ENCODE measurements around the gene ANGPTL1.
"Not testable (repeated sequence)": the region's sequence is repeated elsewhere in the genome, so short reads cannot be mapped to it uniquely, and the experiment has no call there.

Gene ANGPTL1

DNA sequence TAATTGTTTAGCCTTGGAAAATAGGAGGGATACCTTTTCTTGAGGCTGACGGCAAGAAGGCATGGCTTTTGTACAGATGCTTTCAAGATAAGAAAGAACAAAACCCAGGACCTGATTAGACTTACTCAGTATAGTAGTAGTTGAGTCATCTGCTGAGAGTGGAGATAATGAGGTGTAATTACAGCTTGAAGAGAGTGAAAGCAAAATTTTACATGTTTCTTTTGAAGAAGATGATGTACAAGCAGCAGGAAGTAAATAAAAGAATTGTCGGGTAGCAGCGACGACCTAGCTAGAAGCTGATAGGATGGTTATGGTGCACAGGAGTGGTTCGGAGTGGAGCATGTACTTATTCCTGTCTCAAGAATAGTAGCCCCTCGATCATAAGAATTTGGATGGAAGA, 6.6 kb downstream of the ANGPTL1 start:
- DNase-seq (ENCODE audit: low read depth), result no peak

DNA sequence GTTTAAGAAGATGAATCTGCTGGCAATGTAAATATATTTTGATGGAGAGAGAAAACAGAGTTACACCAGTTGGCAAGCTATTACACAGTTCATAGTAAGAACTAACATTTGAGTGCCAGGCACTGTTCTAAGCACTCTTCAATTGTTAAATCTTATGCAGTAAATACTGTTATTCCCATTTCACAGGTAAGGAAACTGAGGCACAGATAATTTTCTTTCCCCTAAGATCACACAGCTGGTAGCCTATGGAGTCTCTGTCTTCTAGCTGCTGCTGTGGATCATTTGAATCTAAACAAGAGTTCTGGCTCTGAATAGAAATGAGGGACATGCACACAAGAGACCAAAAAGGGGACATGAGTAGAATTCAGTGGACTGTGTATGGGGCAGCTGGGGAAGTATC, 8.0 kb downstream of the ANGPTL1 start:
- DNase-seq (ENCODE audit: low read depth), result no peak

DNA sequence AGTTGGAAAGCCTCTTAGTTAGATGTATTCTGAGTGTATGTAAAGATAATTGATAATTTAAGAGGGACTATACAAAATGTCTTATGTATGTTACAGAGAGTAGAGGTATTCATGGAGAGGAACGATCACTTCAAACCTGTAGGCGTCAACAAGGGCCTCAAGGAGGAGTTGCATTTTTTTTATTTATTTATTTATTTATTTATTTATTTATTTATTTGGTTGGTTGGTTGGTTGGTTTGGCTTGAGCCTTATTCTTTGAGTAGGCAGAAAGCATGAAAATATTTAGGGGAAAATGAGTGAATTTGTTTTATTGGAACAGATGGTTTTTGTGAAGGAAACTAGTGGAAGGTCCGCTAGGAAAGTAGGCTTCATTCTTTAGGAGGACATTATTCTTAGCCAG, 8.5 kb downstream of the ANGPTL1 start:
- no peak for DNase-seq (ENCODE audit: low read depth)

DNA sequence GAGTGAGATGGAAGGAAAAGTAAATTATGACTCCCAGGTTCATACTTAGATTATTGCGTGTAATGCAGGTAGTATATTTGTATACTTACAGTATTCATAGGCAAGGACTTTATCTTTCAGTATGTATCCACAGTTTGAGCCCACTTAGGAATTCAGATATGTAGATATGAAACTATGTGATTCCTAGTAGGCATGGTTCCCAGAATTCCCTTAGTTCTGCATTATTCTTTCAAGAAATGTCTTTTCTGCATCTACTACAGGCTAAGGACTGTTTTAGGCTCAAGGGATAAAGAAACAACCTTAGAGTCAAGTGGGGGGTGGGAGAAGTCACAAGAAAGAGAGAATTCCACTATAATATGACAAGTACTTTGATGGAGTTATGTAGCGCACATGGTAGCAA, 13.8 kb downstream of the ANGPTL1 start:
- no peak for DNase-seq (ENCODE audit: low read depth)

DNA sequence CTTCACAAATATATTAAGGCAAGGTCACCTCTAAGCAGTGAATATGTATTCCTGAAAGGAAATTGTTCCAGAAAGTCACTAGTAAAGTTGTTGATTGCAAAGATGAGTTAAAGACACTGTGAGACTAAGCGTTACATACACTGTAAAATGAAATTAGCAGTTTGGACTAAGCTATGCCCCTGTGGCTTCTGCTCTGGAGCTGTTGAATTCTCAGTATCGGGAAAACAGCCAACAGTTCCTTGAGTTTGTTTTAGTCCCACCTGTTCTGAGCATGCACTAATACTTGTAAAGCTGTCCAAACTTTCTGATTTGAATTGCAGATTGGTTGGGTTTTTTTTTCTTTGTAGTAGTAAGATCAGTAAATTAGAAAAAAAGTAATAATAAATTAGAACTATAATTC, 21.0 kb downstream of the ANGPTL1 start:
- DNase-seq (ENCODE audit: low read depth), result no peak

DNA sequence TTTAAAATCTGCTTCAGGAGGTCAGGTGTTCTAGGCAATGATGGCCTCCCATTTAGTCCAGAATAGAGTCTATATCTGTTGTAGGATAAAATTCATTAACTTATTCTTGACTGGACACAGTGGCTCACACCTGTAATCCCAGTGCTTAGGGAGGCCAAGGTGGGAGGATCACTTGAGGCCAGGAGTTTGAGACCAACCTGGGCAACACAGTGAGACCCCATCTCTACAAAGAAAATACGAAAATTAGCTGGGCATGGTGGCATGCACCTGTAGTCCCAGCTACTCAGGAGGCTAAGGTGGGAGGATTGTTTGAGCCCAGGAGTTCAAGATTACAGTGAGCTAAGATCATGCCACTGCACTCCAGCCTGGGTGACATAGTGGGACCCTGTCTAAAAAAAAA, 23.0 kb downstream of the ANGPTL1 start:
- DNase-seq (ENCODE audit: low read depth), result not testable (repeated sequence)

DNA sequence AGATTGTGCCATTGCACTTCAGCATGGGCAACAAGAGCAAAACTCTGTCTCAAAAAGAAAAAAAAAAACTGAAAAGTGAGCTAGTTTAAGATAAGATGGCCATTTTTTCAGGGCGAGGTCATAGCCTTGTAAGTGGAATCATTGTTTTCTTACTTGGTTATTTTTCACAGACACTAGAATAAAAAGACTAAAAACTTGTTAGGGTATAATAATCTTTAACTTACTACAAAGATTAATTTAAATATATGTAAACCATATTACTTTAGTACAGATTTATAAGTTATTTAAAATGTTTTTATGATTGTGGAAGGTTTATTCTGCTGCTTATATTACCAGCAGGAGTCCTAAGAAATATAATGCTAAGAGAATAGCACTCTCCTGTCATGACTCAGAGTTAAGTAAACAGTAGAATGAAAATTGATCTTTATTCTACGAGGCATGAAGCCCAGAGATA, 23.5 kb downstream of the ANGPTL1 start:
- DNase-seq (ENCODE audit: low read depth), result peak; percentile 50

DNA sequence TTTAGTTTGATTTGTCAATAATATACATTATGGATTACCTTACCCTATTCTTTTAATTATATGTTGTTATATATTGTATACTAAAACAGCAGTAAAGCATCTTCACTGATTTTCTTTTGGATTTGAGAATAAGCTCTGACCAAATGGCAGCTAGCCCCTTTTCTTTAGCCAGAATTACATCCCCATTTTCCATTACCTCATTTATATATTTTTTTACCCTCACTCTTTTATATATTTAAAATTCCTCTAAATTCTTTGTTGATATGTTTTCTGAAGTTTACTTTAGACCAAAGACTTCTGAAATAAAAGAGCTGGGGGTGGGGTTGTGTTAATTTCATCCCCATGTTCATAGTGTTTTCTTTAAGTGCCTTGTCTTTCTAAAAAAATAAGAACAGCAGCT, 24.6 kb downstream of the ANGPTL1 start:
- DNase-seq (ENCODE audit: low read depth), result no peak

DNA sequence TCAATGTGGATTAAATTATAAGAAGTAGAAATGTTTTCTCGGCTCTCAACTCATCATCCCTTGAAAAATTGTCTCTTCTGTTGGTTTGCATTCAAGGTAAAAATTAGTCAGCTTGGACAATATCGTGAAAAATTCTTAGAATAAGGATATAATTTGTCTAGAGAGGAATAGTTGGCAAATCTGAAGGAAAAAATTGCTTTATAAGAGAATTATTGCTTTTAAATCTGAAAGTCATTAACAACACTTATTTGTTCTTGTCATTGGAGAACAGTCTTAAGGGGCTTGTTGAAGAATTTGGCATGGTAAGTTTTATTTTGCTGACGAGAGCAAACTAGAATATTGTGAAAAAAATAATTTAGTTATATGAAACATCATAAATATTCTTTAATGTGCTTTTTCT, 26.4 kb downstream of the ANGPTL1 start:
- no peak for DNase-seq (ENCODE audit: low read depth)

DNA sequence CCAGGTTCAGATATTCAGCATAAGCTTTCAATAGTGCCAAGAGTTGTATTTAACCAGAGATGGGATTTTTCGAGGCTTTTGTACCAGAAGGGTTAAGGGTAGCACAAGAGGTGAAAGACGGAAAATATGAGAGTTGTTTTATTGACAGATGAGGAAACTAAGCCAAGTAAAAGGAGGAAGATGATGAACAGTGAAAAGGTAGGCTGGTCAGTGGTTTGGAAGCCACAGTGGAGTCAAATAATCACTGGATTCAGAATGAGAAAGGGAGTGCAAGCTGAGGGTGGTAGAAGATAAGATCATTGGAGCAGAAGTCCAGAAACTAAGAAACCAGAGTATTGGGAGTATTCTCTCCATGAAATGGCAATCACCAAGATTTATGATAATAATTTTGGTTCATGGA, 45.7 kb downstream of the ANGPTL1 start:
- DNase-seq (ENCODE audit: low read depth), result no peak

DNA sequence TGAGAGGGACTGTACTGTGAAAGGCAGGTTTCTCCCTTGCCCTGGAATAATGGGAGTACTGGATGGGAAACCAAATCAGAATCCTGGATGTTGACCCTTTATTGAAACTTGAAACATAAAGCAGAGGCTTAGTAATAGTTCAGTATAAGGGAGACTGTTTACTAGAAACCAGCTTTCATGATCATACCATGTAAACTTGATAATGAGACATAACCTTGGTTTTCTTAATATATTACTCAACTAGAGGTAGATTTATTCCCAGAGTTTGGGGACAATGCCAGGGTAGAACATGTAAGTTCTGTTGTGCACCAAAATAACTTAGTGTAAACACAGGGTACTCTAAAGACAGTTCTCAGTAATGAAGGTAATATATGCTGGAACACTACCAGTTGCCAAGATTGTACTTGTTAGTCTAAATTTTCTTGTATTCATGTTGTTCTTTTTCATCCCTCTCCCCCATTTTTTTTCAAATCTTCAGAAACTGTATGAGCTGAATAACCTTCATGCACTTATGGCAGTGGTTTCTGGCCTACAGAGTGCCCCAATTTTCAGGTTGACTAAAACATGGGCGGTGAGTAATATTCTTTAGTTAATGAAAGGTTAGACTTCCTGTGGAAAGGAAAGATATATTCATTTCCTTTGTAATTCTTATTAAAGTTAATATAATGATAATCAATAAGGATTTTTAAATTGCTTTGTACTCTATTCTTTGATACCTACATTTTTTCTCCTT, 49.6 kb downstream of the ANGPTL1 start:
- no peak for DNase-seq (ENCODE audit: low read depth)

DNA sequence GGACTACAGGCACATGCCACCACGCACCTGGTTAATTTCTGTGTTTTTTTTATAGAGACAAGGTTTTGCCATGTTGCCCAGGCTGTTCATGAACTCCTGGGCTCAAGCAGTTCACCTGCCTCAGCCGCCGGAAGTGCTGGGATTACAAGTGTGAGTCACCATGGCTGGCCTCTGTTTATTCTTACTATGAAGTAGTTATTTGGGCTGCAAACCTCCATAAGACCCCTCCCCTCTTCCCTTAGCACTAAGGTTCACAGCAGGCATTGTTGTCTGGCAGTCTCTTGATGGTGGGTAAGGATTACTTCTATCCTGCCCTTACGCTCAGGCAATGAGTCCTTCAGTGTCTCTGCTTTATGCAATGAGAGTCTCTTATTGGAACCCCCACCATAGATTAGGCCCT, 51.8 kb downstream of the ANGPTL1 start:
- no peak for DNase-seq (ENCODE audit: low read depth)

DNA sequence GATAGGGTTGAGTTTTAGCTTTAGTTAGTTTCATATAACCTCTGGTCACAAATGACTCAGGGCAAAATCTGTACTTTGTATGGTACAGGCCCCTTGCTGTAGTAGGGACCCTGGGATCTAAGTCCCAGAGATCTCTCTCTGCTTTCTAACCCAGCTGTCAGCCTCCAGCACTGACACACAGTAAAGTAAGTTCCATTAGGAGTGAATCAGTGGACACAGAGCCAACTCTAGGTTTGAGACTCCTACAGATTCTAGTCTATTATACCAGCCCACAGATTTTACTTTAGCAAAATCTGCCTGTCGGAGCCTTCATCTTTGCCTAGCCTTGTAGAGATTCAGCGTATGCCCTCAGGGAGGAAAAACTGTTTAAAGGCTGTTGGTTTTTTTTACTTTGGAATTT, 52.5 kb downstream of the ANGPTL1 start:
- peak; percentile 17 for DNase-seq (ENCODE audit: low read depth)

DNA sequence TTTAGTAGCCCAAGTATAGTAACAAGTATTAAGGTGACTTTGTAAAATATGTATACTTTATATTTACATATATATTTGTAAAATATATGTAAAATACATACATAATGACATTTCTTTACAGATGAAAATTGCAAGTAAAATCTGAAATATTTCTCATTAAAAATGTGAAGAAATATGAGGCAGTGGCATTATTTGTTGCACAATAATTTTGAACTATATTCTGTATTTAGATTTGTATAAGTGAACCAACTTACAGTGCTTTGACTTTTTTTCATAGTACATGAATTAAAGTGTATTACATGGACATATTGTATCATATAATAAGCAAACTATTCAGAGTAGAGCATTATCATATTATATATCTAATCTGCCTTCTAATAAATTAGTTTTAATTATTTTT, 60.3 kb downstream of the ANGPTL1 start:
- no peak for DNase-seq (ENCODE audit: low read depth)

DNA sequence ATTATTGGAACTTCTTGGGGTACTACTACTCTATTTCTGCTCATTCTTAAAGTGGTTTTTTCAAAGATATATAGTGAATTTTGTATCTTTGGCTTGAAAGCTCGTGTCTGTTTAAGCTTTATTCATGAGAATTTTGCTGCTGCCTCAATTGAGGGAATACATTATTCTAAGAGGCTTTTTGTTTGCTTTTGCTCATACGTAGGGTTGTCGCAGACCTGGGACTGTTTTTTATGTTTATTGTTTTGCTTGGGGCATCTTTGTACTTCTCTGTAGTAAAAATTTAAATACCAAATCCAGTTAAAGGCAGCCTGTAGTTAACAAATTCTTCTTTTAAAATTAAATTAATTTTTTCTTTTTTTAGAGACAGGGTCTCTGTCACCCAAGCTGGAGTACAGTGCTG, 62.3 kb downstream of the ANGPTL1 start:
- DNase-seq (ENCODE audit: low read depth), result no peak

DNA sequence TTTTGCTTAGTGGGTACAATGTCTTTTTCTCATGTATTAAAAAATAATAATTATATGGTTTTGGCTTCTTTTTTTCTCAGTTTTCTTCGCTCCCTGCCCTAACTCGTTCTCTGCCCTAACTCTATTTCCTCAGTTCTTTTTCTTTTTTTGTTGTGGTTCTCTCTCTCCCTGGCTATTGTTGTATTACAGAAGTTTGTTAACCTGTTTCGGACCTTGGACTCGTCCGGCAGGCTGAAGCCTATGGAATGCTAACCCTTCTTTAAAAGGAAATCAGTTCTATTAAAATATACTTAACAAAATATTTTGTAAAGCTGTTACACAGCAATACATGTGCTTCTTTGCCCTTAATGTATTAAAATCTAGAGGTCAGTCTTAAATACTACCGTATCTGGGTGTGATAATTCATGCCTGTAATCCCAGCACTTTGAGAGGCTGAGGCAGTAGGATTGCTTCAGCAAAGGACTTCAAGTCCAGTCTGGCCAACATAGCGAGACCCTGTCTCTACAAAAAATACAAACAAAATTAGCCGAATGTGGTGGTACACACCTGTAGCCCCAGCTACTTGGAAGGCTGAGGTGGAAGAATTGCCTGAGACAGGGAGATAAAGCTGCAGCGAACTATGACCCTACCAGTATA, 64.1 kb downstream of the ANGPTL1 start:
- DNase-seq (ENCODE audit: low read depth), result no peak

DNA sequence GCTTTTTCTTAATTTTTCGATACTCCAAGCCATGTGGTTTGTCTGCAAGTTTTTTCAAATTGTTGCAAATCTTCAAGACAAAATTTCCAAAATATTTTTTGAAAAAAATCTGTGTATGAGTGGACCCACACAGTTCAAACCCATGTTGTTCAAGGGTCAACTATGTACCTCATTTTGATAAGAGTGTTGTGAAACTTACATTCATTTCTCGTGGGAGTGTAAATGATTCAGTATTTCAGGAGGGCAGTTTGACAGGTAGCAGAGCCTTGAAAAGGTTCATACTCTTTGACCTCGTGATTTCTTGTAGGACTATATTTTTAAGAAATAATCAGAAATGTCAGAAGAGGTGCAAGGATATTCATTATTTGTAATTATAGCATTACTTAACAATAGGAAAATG, 68.0 kb downstream of the ANGPTL1 start:
- no peak for DNase-seq (ENCODE audit: low read depth)

Data from non-pigmented ciliary epithelial cell (primary cell).